Endothelial cell (in vitro differentiated cells): ENCODE results near the gene RAD51B. TPM values are rescaled to one million over a fixed set of nuclear protein-coding genes. Genes with fewer than 3 reads are reported as not detected.

Source experiments
- DNase-seq: peaks from one replicate; pipeline ENCODE4 v3.0.0; 2021; ENCODE audit warnings: low spot score
- H3K27ac Mint-ChIP-seq: one replicate; pipeline ENCODE4 v1.8.0; 2021; ENCODE audit warnings: mixed read lengths, inconsistent platforms; ENCODE audit not compliant: unreplicated experiment
- H3K27me3 Mint-ChIP-seq: one replicate; pipeline ENCODE4 v1.8.0; 2021; ENCODE audit warnings: mild to moderate bottlenecking, moderate library complexity, mixed read lengths, inconsistent platforms; ENCODE audit not compliant: unreplicated experiment
- H3K36me3 Mint-ChIP-seq: one replicate; pipeline ENCODE4 v1.8.0; 2021; ENCODE audit warnings: mild to moderate bottlenecking, low read depth, mixed read lengths, inconsistent platforms; ENCODE audit not compliant: unreplicated experiment
- H3K4me1 Mint-ChIP-seq: one replicate; pipeline ENCODE4 v1.8.0; 2021; ENCODE audit warnings: mild to moderate bottlenecking, mixed read lengths, inconsistent platforms; ENCODE audit not compliant: unreplicated experiment
- H3K4me3 Mint-ChIP-seq: one replicate; pipeline ENCODE4 v1.8.0; 2021; ENCODE audit warnings: mild to moderate bottlenecking, mixed read lengths, inconsistent platforms; ENCODE audit not compliant: unreplicated experiment
- H3K9me3 Mint-ChIP-seq: one replicate; pipeline ENCODE4 v1.8.0; 2021; ENCODE audit warnings: mixed read lengths, inconsistent platforms; ENCODE audit not compliant: unreplicated experiment
- CTCF ChIP-seq: fragments of 200-600 bp; sonication (generic); IDR thresholded peaks from one replicate; pipeline ENCODE4 v1.5.0; 2021; ENCODE audit warnings: antibody characterized with exemption; ENCODE audit not compliant: unreplicated experiment
- total RNA-seq: library from RNA; stranded (reverse); fragmentation: NEBNext Ultra II Directional; extraction: Animal tissue kit (Norgen Biotek cat#: 25700); gene quantifications from one replicate; pipeline ENCODE4 v1.2.1, GENCODE V29; 2021; ENCODE audit not compliant: unreplicated experiment

The RAD51B gene
- total RNA-seq, 1 donor from 2014 or later = 23.5 TPM

GRCh38 chr14:68363466-68363842, 543.9 kb downstream of the RAD51B start:
- H3K4me1 Mint-ChIP-seq = peaks cover 53% of the 10 kb centered on the region
- peak overlapping the region; percentile 23 for H3K4me3 Mint-ChIP-seq
- peak; percentile 37 for DNase-seq
- H3K27me3 Mint-ChIP-seq = peaks cover 7% of the 10 kb centered on the region
- peak; percentile 17 for TF ChIP-seq CTCF
- H3K27ac Mint-ChIP-seq = peak overlapping the region; percentile 99
- H3K9me3 Mint-ChIP-seq = no peaks in the 10 kb centered on the region
- H3K36me3 Mint-ChIP-seq = peaks cover 6% of the 10 kb centered on the region

- Mint-ChIP-seq H3K36me3 (peaks cover 6% of the 10 kb centered on the region), H3K27ac (peak overlapping the region; percentile 99), H3K4me3 (peak overlapping the region; percentile 23), H3K27me3 (peaks cover 7% of the 10 kb centered on the region), H3K9me3 (no peaks in the 10 kb centered on the region), H3K4me1 (peaks cover 52% of the 10 kb centered on the region)
- TF ChIP-seq CTCF = no peak
- DNase-seq = peak; percentile 73
These were observed 544.5 kb downstream of the RAD51B start for GRCh38 chr14:68363843-68364767.

GRCh38 chr14:68364792-68365192, 545.2 kb downstream of the RAD51B start:
- no peak for TF ChIP-seq CTCF
- Mint-ChIP-seq H3K4me1 (peaks cover 51% of the 10 kb centered on the region), H3K4me3 (no peak overlapping the region), H3K36me3 (peaks cover 6% of the 10 kb centered on the region), H3K27ac (peak overlapping the region; percentile 99), H3K27me3 (peaks cover 3% of the 10 kb centered on the region), H3K9me3 (no peaks in the 10 kb centered on the region)
- no peak for DNase-seq

GRCh38 chr14:68365228-68365627, 545.6 kb downstream of the RAD51B start:
- H3K27me3 Mint-ChIP-seq = peaks cover 3% of the 10 kb centered on the region
- peaks cover 4% of the 10 kb centered on the region for H3K36me3 Mint-ChIP-seq
- peak overlapping the region; percentile 99 for H3K27ac Mint-ChIP-seq
- no peak for DNase-seq
- H3K4me3 Mint-ChIP-seq = no peak overlapping the region
- H3K9me3 Mint-ChIP-seq = no peaks in the 10 kb centered on the region
- no peak for TF ChIP-seq CTCF
- peaks cover 52% of the 10 kb centered on the region for H3K4me1 Mint-ChIP-seq

GRCh38 chr14:68366656-68367055, 547.1 kb downstream of the RAD51B start:
- no peak for DNase-seq
- TF ChIP-seq CTCF = no peak
- no peaks in the 10 kb centered on the region for H3K9me3 Mint-ChIP-seq
- H3K4me1 Mint-ChIP-seq = peaks cover 44% of the 10 kb centered on the region
- H3K4me3 Mint-ChIP-seq = no peak overlapping the region
- no peaks in the 10 kb centered on the region for H3K36me3 Mint-ChIP-seq
- peaks cover 3% of the 10 kb centered on the region for H3K27me3 Mint-ChIP-seq
- H3K27ac Mint-ChIP-seq = no peak overlapping the region
